ENCODE measurements around the gene TLE6. TPM values are rescaled to one million over a fixed set of nuclear protein-coding genes. Genes with fewer than 3 reads are reported as not detected.
"Not testable (repeated sequence)": the region's sequence is repeated elsewhere in the genome, so short reads cannot be mapped to it uniquely, and the experiment has no call there.

The TLE6 gene
- total RNA-seq, 1 donor from 2014 or later = 1.3 TPM

GRCh38 chr19:3035542-3036118, 58.3 kb downstream of the TLE6 start:
- Histone ChIP-seq H3K27ac (replicated peaks) (peak overlapping the region; percentile 96), H3K27me3 (ENCODE audit: low read depth) (no peaks in the 10 kb centered on the region), H3K36me3 (no peaks in the 10 kb centered on the region), H3K4me3 (peak overlapping the region; percentile 72), H3K9me3 (replicated peaks) (no peaks in the 10 kb centered on the region), H3K4me1 (peaks cover 29% of the 10 kb centered on the region)
- peak; percentile 98 for DNase-seq
- intact Hi-C loops (cut with micrococcal nuclease) = no loop called here
- no peak for TF ChIP-seq CTCF (IDR thresholded peaks at IDR 0.05; ENCODE audit: borderline replicate concordance)

GRCh38 chr19:3036119-3036976, 59.0 kb downstream of the TLE6 start:
- H3K27ac ChIP-seq (replicated peaks) = peak overlapping the region; percentile 96
- peak overlapping the region; percentile 72 for H3K4me3 ChIP-seq
- intact Hi-C loops (cut with micrococcal nuclease) = no loop called here
- H3K36me3 ChIP-seq = no peaks in the 10 kb centered on the region
- H3K4me1 ChIP-seq = peaks cover 29% of the 10 kb centered on the region
- no peaks in the 10 kb centered on the region for H3K27me3 ChIP-seq (ENCODE audit: low read depth)
- DNase-seq = peak; percentile 95
- TF ChIP-seq CTCF (IDR thresholded peaks at IDR 0.05; ENCODE audit: borderline replicate concordance) = peak; percentile 23
- no peaks in the 10 kb centered on the region for H3K9me3 ChIP-seq (replicated peaks)

- Histone ChIP-seq H3K4me1 (peaks cover 29% of the 10 kb centered on the region), H3K27ac (replicated peaks) (peak overlapping the region; percentile 96), H3K4me3 (peak overlapping the region; percentile 72)
- H3K27me3 ChIP-seq (ENCODE audit: low read depth); H3K9me3 ChIP-seq (replicated peaks); intact Hi-C loops (cut with micrococcal nuclease); DNase-seq; H3K36me3 ChIP-seq: not testable (repeated sequence)
These were observed 59.7 kb downstream of the TLE6 start for GRCh38 chr19:3036977-3037544.

DNA sequence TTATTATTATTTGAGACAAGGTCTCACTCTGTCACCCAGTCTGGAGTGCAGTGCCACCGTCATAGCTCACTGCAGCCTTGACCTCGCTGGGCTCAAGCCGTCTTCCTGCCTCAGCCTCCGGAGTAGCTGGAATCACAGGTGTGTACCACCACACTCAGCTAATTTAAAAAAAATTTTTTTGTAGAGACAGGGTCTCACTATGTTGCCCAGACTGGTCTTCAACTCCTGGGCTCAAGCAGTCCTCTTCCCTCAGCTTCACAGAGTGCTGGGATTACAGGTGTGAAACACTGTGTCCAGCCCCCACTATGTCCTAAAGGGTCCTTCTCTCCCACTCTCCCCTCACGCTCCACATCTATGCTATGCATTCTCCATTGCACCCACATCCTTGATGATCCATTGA, 60.9 kb downstream of the TLE6 start:
- H3K9me3 ChIP-seq (replicated peaks) = no peaks in the 10 kb centered on the region
- H3K4me1 ChIP-seq = peaks cover 32% of the 10 kb centered on the region
- no peak overlapping the region for H3K4me3 ChIP-seq
- no peak for TF ChIP-seq CTCF (IDR thresholded peaks at IDR 0.05; ENCODE audit: borderline replicate concordance)
- DNase-seq = no peak
- no peaks in the 10 kb centered on the region for H3K27me3 ChIP-seq (ENCODE audit: low read depth)
- intact Hi-C loops (cut with micrococcal nuclease) = no loop called here
- no peak overlapping the region for H3K27ac ChIP-seq (replicated peaks)
- no peaks in the 10 kb centered on the region for H3K36me3 ChIP-seq

GRCh38 chr19:3039125-3039524, 61.8 kb downstream of the TLE6 start:
- intact Hi-C loops (cut with micrococcal nuclease) = no loop called here
- Histone ChIP-seq H3K9me3 (replicated peaks) (no peaks in the 10 kb centered on the region), H3K27ac (replicated peaks) (no peak overlapping the region), H3K4me3 (no peak overlapping the region), H3K36me3 (no peaks in the 10 kb centered on the region), H3K4me1 (peaks cover 32% of the 10 kb centered on the region), H3K27me3 (ENCODE audit: low read depth) (no peaks in the 10 kb centered on the region)
- DNase-seq = no peak
- TF ChIP-seq CTCF (IDR thresholded peaks at IDR 0.05; ENCODE audit: borderline replicate concordance) = no peak

All from left ventricle myocardium inferior (tissue), 1 donor.